K562 (cell line): Measurements from ENCODE around the gene ADRA1B. TPM values are rescaled to one million over a fixed set of nuclear protein-coding genes. Genes with fewer than 3 reads are reported as not detected.

ENCODE experiments used
- ATAC-seq: fragments of 200-7000 bp; cut with Tn5 transposase; 3 replicates; pipeline ENCODE4 v1.9.1; 2020; ENCODE audit warnings: moderate library complexity
- BruUV-seq: library from RNA; stranded (reverse); fragments of 400-500 nt; replicated peaks from 2 replicates; lab custom pipeline; 2021; lab: Mats Ljungman, UMichigan
- CTCF ChIA-PET: fragments of 300-600 bp; formaldehyde crosslinking; extraction: SDS; loops from one replicate; lab custom pipeline; 2021; ENCODE audit warnings: low intra/inter-chr PET ratio; lab: Yijun Ruan, JAX
- POLR2A ChIA-PET: fragments of 300-600, 350-650 bp; sonication (Branson Sonifier 250); formaldehyde crosslinking; extraction: SDS; loops from one replicate; lab custom pipeline; 2021; ENCODE audit warnings: antibody characterized with exemption, inconsistent platforms; lab: Yijun Ruan, JAX
- DNase-seq, 4 experiments: peaks; one replicate each; pipeline versions ENCODE4 v3.0.0 to v3.0.0-alpha.2; 2011 to 2018; ENCODE audit warnings: low spot score in 3 of 4, mixed read lengths in 3 of 4; ENCODE audit errors: extremely low read depth in 1 of 4
- FAIRE-seq: peaks from 2 replicates; lab custom pipeline; 2011; peaks lifted over from hg19 to GRCh38; lab: Jason Lieb, UNC
- H2AFZ ChIP-seq: 2 replicates; pipeline ENCODE4 v1.6.0; 2011; ENCODE audit warnings: low read depth, low read length, control low read depth, inconsistent platforms
- H3K27ac ChIP-seq: fragments of 200-600 bp; 3 replicates; pipeline ENCODE4 v1.8.0; 2011; ENCODE audit warnings: low read depth, mild to moderate bottlenecking, control low read depth, inconsistent platforms, low read length, moderate library complexity, mixed read lengths; ENCODE audit errors: extremely low read depth
- H3K27me3 ChIP-seq, 2 experiments: fragments of 300-600 bp in 1 of 2; 2 replicates in 1 of 2; 3 replicates in 1 of 2; pipeline versions ENCODE4 v1.6.0 to v1.8.0; 2011; ENCODE audit warnings: inconsistent platforms in 2 of 2, low read length in 2 of 2, mild to moderate bottlenecking in 1 of 2, mixed read lengths in 1 of 2, moderate library complexity in 1 of 2; ENCODE audit not compliant: control insufficient read depth in 2 of 2, insufficient read depth in 2 of 2
- H3K36me3 ChIP-seq: fragments of 300-600 bp; 3 replicates; pipeline ENCODE4 v1.8.0; 2011; ENCODE audit warnings: mild to moderate bottlenecking, low read length, inconsistent platforms; ENCODE audit not compliant: control insufficient read depth, insufficient read depth
- H3K4me1 ChIP-seq, 2 experiments: fragments of 200-600 bp in 1 of 2; replicated peaks in 1 of 2; 2 replicates in 1 of 2; 3 replicates in 1 of 2; pipeline versions ENCODE4 v1.5.1 to v1.8.0; 2011; ENCODE audit warnings: inconsistent platforms in 2 of 2, low read length in 2 of 2, mild to moderate bottlenecking in 1 of 2, mixed read lengths in 1 of 2, moderate library complexity in 1 of 2; ENCODE audit not compliant: control insufficient read depth in 2 of 2, insufficient read depth in 2 of 2
- H3K4me2 ChIP-seq: 2 replicates; pipeline ENCODE4 v1.6.1; 2011; ENCODE audit warnings: low read length, control low read depth, inconsistent platforms, mixed read lengths; ENCODE audit not compliant: insufficient read depth
- H3K4me3 ChIP-seq: fragments of 200-600 bp; sonication (generic), shearing (Covaris generic); 2 replicates; pipeline ENCODE4 v1.5.1; 2016; ENCODE audit warnings: control low read depth, inconsistent platforms
- H3K79me2 ChIP-seq: fragments of 200-600 bp; 3 replicates; pipeline ENCODE4 v1.8.0; 2011; ENCODE audit warnings: low read length, inconsistent platforms; ENCODE audit not compliant: control insufficient read depth, insufficient read depth
- H3K9ac ChIP-seq, 2 experiments: 2 replicates each; pipeline versions ENCODE4 v1.6.0 to v1.6.1; 2011; ENCODE audit warnings: low read depth in 2 of 2, low read length in 2 of 2, control low read depth in 1 of 2, inconsistent platforms in 1 of 2, mild to moderate bottlenecking in 1 of 2, mixed read lengths in 1 of 2; ENCODE audit not compliant: insufficient read depth in 1 of 2
- H3K9me1 ChIP-seq: one replicate; pipeline ENCODE4 v1.6.0; 2011; ENCODE audit warnings: inconsistent platforms, mild to moderate bottlenecking, low read length, moderate library complexity; ENCODE audit not compliant: control insufficient read depth, insufficient read depth
- H3K9me3 ChIP-seq: replicated peaks from 2 replicates; pipeline ENCODE4 v1.5.1; 2011; ENCODE audit warnings: low read depth, low read length, inconsistent platforms; ENCODE audit not compliant: control insufficient read depth, insufficient read depth
- H4K20me1 ChIP-seq: replicated peaks from 2 replicates; pipeline ENCODE4 v1.6.1; 2011; ENCODE audit warnings: low read length, inconsistent platforms, mixed read lengths; ENCODE audit not compliant: control insufficient read depth, insufficient read depth
- AFF4 ChIP-seq: sonication (generic); formaldehyde crosslinking; IDR thresholded peaks from 2 replicates; pipeline ENCODE4 v1.8.0; 2023; ENCODE audit warnings: mild to moderate bottlenecking, missing genetic modification reagents
- HNRNPLL ChIP-seq: fragments of 200-400 bp; formaldehyde crosslinking; IDR thresholded peaks from 2 replicates; pipeline ENCODE4 v1.6.1; 2017; ENCODE audit warnings: low read length, low read depth, mild to moderate bottlenecking; ENCODE audit not compliant: poor library complexity, severe bottlenecking
- PML ChIP-seq: IDR thresholded peaks from 2 replicates; pipeline ENCODE4 v1.6.1; 2012; ENCODE audit warnings: low read length, inconsistent platforms
- SRSF9 ChIP-seq: fragments of 200-400 bp; formaldehyde crosslinking; IDR thresholded peaks from 2 replicates; pipeline ENCODE4 v1.6.1; 2017; ENCODE audit warnings: low read depth, low read length, borderline replicate concordance
- TAL1 ChIP-seq: fragments of 450-650 bp; IDR thresholded peaks from 2 replicates; pipeline ENCODE4 v1.6.1; 2016; ENCODE audit warnings: mild to moderate bottlenecking
- ZC3H4 ChIP-seq: sonication (generic); formaldehyde crosslinking; IDR thresholded peaks from 2 replicates; pipeline ENCODE4 v1.9.0; 2021; ENCODE audit warnings: missing genetic modification reagents, borderline replicate concordance
- ZFP91 ChIP-seq: sonication (generic); formaldehyde crosslinking; IDR thresholded peaks from 2 replicates; pipeline ENCODE4 v1.8.0; 2022; ENCODE audit warnings: mild to moderate bottlenecking, missing genetic modification reagents
- ZNF24 ChIP-seq: fragments of 450-650 bp; IDR thresholded peaks from 2 replicates; pipeline ENCODE4 v1.6.1; 2016
- WGBS: fragments of 100-300 bp; shearing (Covaris generic); methylation state at CpG from one replicate; pipeline ENCODE4 v1.1.6; 2016; ENCODE audit warnings: low coverage, mixed read lengths; ENCODE audit not compliant: insufficient coverage; ENCODE audit errors: missing lambda C conversion rate; 5-methylcytosine and 5-hydroxymethylcytosine counted together
- in situ Hi-C: fragments of 300-500 bp; cut with MboI; formaldehyde crosslinking; loops from 4 replicates; pipeline ENCODE4 v1.15.0; 2018; ENCODE audit warnings: inconsistent platforms, mixed read lengths
- intact Hi-C: fragments of 100-400 bp; cut with micrococcal nuclease; formaldehyde crosslinking; loops from 2 replicates; pipeline ENCODE4 v1.14.2; 2022
- polyA plus RNA-seq, 8 experiments: library from polyadenylated mRNA; depleted of rRNA in 4 of 8; stranded (reverse) in 5 of 8; unstranded in 3 of 8; fragments of >200 nt; fragmentation: Nextera tagmentation in 2 of 8; fragmentation: Illumina TruSeq in 1 of 8; extraction: Ambion mirVana in 2 of 8; extraction: Trizol in 1 of 8; gene quantifications; 2 replicates each; pipeline versions ENCODE4 v1.2.1 to v1.2.3, GENCODE V29; 2011 to 2014; ENCODE audit warnings: inconsistent platforms in 1 of 8, missing spikeins in 1 of 8
- total RNA-seq, 7 experiments: library from RNA; depleted of rRNA in 6 of 7; stranded (reverse); fragments of >200 nt in 6 of 7; fragmentation: Illumina TruSeq in 2 of 7; extraction: Trizol in 2 of 7; gene quantifications; 2 replicates each; pipeline versions ENCODE4 v1.2.1 to v1.2.3, GENCODE V29; 2011 to 2021; ENCODE audit warnings: low replicate concordance in 1 of 7
- TF ChIP-seq, protein P1 (sequence below): sonication (generic); formaldehyde crosslinking; IDR thresholded peaks from 2 replicates; pipeline ENCODE4 v1.8.0; 2022; ENCODE audit warnings: mild to moderate bottlenecking, missing genetic modification reagents
- TF ChIP-seq, protein P2 (sequence below): fragments of 250-450 bp; sonication (Bioruptor Pico); IDR thresholded peaks from 2 replicates; pipeline ENCODE4 v1.5.0; 2021; ENCODE audit warnings: mild to moderate bottlenecking, moderate library complexity
- TF ChIP-seq, protein P3 (sequence below), 2 experiments: fragments of 450-650 bp; IDR thresholded peaks; 2 replicates each; pipeline ENCODE4 v1.6.1; 2016

ADRA1B gene
- total and polyA plus RNA-seq, 9 of the 15 experiments (the other 6 are each of a cell fraction or from before 2014, with no cell fraction given): not detected

GRCh38 chr5:159911349-159911748 is 4.9 kb upstream of the ADRA1B start:
- Histone ChIP-seq H3K4me3 (no peak overlapping the region), H4K20me1 (no peaks in the 10 kb centered on the region), H3K4me1 (no peaks in the 10 kb centered on the region), H3K27ac (no peak overlapping the region), H3K79me2 (no peaks in the 10 kb centered on the region), H3K27me3 (peaks cover 2 to 22% of the 10 kb centered on the region in 2 experiments; a peak in 3 of 5 replicates), H3K9me1 (no peaks in the 10 kb centered on the region), H2AFZ (no peak overlapping the region), H3K9ac (no peak overlapping the region), H3K36me3 (no peaks in the 10 kb centered on the region), H3K4me2 (no peak overlapping the region), H3K9me3 (no peaks in the 10 kb centered on the region)
- 0% methylated on average over 4 of the region's 4 CpGs for WGBS
- intact Hi-C loops: loop anchor here (10.0 kb wide), 1 partner anchor 577 kb away; the partner anchor contains the start of gene IL12B
- ChIA-PET POLR2A (no interaction called here), CTCF (no interaction called here)
- BruUV-seq: no TSS peak
- ATAC-seq: no peak
- DNase-seq: no peak
- in situ Hi-C loops: no loop called here
- no peak for FAIRE-seq
- no peak for TF ChIP-seq PML
- TF ChIP-seq SRSF9: no peak
- TF ChIP-seq ZNF24: no peak
- TF ChIP-seq HNRNPLL: no peak
- TF ChIP-seq TAL1: no peak
- TF ChIP-seq AFF4 (CRISPR knock-in tag): no peak
- TF ChIP-seq, protein P1, sequence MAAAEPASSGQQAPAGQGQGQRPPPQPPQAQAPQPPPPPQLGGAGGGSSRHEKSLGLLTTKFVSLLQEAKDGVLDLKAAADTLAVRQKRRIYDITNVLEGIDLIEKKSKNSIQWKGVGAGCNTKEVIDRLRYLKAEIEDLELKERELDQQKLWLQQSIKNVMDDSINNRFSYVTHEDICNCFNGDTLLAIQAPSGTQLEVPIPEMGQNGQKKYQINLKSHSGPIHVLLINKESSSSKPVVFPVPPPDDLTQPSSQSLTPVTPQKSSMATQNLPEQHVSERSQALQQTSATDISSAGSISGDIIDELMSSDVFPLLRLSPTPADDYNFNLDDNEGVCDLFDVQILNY (CRISPR knock-in tag): no peak
- TF ChIP-seq, protein P2, sequence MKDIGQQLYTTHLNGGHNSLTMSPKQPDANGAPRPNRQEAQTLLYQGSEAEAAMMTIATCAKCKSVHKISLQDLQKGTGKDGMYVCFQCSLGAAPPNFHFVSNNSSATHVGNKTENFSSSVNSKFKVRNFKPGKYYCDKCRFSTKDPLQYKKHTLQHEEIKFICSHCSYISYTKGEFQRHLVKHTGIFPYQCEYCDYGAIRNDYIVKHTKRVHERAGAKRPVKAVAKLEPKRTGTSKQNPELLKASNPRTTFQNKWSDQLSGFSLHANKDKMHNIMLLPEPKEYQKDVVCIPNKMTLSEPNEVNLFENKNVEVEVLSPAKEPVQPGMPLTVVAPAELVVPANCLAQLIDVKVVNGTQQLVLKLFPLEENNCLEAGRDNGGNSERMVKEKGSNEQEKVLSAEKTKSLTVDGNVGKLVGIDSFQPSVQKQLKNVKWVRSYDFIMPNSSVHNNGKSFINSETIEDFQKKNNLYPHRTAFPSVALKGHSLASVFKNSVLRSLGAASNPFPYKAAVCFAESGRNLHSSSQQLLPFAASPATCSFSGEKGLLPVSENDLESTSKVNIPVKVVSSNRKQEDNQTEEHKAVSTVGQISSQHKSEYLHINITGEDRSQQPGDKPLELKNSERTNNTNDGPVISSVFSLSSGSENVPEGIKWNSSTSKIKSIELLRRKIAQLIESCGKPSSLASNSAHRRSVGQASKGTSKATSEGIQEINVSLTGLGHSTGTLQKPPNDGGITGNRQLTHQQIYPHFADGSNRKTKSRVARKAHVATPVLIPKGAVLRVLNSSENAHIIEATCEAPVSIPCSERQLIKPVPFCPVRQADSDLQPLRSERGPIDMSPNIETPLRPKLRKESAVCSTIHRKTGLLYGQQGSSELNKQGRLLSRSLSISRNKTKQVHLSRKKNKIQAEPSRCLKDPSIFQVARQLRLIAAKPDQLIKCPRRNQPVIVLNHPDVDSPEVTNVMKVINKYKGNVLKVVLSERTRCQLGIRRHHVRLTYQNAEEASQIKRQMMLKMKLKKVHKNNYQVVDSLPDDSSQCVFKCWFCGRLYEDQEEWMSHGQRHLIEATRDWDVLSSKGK: no peak
- TF ChIP-seq ZC3H4 (CRISPR knock-in tag): no peak
- no peak for TF ChIP-seq ZFP91 (CRISPR knock-in tag)
- TF ChIP-seq, protein P3, sequence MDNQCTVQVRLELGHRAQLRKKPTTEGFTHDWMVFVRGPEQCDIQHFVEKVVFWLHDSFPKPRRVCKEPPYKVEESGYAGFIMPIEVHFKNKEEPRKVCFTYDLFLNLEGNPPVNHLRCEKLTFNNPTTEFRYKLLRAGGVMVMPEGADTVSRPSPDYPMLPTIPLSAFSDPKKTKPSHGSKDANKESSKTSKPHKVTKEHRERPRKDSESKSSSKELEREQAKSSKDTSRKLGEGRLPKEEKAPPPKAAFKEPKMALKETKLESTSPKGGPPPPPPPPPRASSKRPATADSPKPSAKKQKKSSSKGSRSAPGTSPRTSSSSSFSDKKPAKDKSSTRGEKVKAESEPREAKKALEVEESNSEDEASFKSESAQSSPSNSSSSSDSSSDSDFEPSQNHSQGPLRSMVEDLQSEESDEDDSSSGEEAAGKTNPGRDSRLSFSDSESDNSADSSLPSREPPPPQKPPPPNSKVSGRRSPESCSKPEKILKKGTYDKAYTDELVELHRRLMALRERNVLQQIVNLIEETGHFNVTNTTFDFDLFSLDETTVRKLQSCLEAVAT (IDR thresholded peaks at IDR 0.05): no peak
